ENCODE data around the gene RAB31. TPM values are rescaled to one million over a fixed set of nuclear protein-coding genes. Genes with fewer than 3 reads are reported as not detected.

RAB31 gene
- total and polyA plus RNA-seq, 2 donors from 2014 or later = 17.3 to 77.1 TPM

DNA sequence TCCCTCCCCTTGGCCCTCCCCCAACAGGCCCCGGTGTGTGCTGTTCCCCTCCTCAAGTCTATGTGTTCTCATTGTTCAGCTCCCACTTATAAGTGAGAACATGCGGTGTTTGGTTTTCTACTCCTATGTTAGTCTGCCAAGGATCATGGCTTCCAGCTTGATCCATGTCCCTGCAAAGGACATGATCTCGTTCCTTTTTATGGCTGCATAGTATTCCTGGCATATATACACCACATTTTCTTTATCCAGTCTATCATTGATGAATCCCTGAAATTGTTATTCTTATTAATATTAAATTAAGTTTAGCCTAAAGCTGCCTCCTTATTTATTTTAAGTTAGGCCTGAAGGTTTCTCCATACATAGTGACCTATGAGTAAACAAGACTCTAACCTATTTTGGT is 18.8 kb upstream of the RAB31 start:
- peaks cover 0 to 2% (median 0%) of the 10 kb centered on the region in 3 donors for H3K4me1 ChIP-seq (ENCODE audit: control insufficient read depth in 2 of 3, insufficient read depth in 2 of 3, low read depth in 1 of 3, low read length in 3 of 3)
- H3K27me3 ChIP-seq (ENCODE audit: control insufficient read depth, insufficient read depth, low read length) = no peaks in the 10 kb centered on the region
- no peak overlapping the region for H3K27ac ChIP-seq (ENCODE audit: low read depth in 2 of 2, low read length in 2 of 2)
- no peak overlapping the region for H3K4me3 ChIP-seq (ENCODE audit: low read length in 3 of 3)
- FAIRE-seq (no peak), DNase-seq (no peak)
- intact Hi-C loops (cut with DNase I) = no loop called here
- H3K36me3 ChIP-seq (ENCODE audit: control insufficient read depth in 2 of 3, insufficient read depth in 3 of 3, low read length in 3 of 3) = no peaks in the 10 kb centered on the region
- H3K9me3 ChIP-seq (ENCODE audit: control insufficient read depth in 2 of 3, insufficient read depth in 1 of 3, low read length in 3 of 3) = no peaks in the 10 kb centered on the region
- H3K9ac ChIP-seq (ENCODE audit: low read length in 3 of 3) = no peak overlapping the region
- no peak for TF ChIP-seq CTCF (IDR thresholded peaks at IDR 0.05; ENCODE audit: borderline replicate concordance, extremely low read depth, insufficient read depth)

GRCh38 chr18:9690418-9691188 is 17.5 kb upstream of the RAB31 start:
- peak in 1 of 5 donors; percentile 58 for DNase-seq
- no peaks in the 10 kb centered on the region for H3K9me3 ChIP-seq (ENCODE audit: control insufficient read depth in 2 of 3, insufficient read depth in 1 of 3, low read length in 3 of 3)
- no peaks in the 10 kb centered on the region for H3K4me1 ChIP-seq (ENCODE audit: control insufficient read depth in 2 of 3, insufficient read depth in 2 of 3, low read depth in 1 of 3, low read length in 3 of 3)
- TF ChIP-seq CTCF (IDR thresholded peaks at IDR 0.05; ENCODE audit: borderline replicate concordance, extremely low read depth, insufficient read depth) = no peak
- intact Hi-C loops (cut with DNase I) = no loop called here
- no peak overlapping the region for H3K9ac ChIP-seq (ENCODE audit: low read length in 3 of 3)
- no peaks in the 10 kb centered on the region for H3K27me3 ChIP-seq (ENCODE audit: control insufficient read depth, insufficient read depth, low read length)
- H3K27ac ChIP-seq (ENCODE audit: low read depth in 2 of 2, low read length in 2 of 2) = no peak overlapping the region
- no peaks in the 10 kb centered on the region for H3K36me3 ChIP-seq (ENCODE audit: control insufficient read depth in 2 of 3, insufficient read depth in 3 of 3, low read length in 3 of 3)
- H3K4me3 ChIP-seq (ENCODE audit: low read length in 3 of 3) = no peak overlapping the region
- FAIRE-seq = no peak

- FAIRE-seq = no peak
- Histone ChIP-seq H3K27ac (ENCODE audit: low read depth in 2 of 2, low read length in 2 of 2) (no peak overlapping the region), H3K36me3 (ENCODE audit: control insufficient read depth in 2 of 3, insufficient read depth in 3 of 3, low read length in 3 of 3) (no peaks in the 10 kb centered on the region), H3K9me3 (ENCODE audit: control insufficient read depth in 2 of 3, insufficient read depth in 1 of 3, low read length in 3 of 3) (no peaks in the 10 kb centered on the region), H3K4me1 (ENCODE audit: control insufficient read depth in 2 of 3, insufficient read depth in 2 of 3, low read depth in 1 of 3, low read length in 3 of 3) (no peaks in the 10 kb centered on the region), H3K4me3 (ENCODE audit: low read length in 3 of 3) (no peak overlapping the region), H3K27me3 (ENCODE audit: control insufficient read depth, insufficient read depth, low read length) (no peaks in the 10 kb centered on the region), H3K9ac (ENCODE audit: low read length in 3 of 3) (no peak overlapping the region)
- intact Hi-C loops (cut with DNase I) = no loop called here
- no peak for TF ChIP-seq CTCF (IDR thresholded peaks at IDR 0.05; ENCODE audit: borderline replicate concordance, extremely low read depth, insufficient read depth)
- no peak for DNase-seq
Observed at GRCh38 chr18:9691235-9691634, 16.9 kb upstream of the RAB31 start.
